ENCODE results near the gene OR5AK2. TPM values are rescaled to one million over a fixed set of nuclear protein-coding genes. Genes with fewer than 3 reads are reported as not detected.

Gene OR5AK2, protein sequence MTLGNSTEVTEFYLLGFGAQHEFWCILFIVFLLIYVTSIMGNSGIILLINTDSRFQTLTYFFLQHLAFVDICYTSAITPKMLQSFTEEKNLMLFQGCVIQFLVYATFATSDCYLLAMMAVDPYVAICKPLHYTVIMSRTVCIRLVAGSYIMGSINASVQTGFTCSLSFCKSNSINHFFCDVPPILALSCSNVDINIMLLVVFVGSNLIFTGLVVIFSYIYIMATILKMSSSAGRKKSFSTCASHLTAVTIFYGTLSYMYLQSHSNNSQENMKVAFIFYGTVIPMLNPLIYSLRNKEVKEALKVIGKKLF
- not detected in 2 replicates for total RNA-seq

DNA sequence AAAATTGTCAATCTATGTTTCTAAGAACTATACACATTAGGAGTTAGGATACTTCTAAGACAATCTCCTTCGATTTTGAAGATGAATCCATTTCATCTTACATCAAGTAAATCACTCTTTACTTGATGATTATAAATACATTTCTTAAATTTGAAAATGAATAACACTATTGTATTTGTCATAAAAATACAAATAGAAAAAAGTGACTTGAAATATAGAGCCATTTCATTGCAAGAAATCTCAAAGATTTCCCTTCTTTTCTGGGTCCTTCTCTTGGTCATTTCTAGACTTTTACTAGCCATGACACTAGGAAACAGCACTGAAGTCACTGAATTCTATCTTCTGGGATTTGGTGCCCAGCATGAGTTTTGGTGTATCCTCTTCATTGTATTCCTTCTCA, at the start of gene OR5AK2:
Gene OR5AK2, plus strand, starts transcription at position 301 of the 400 bp plus-strand sequence. Its CDS starts 0 bp downstream, at position 301.

Other genes with a start within 250 kb of the OR5AK2 start
- gene OR9G4, start 240.2 kb upstream of the OR5AK2 start, total RNA-seq, result not detected in 2 replicates
- gene LRRC55, start 193.0 kb downstream of the OR5AK2 start, total RNA-seq, result not detected in 2 replicates
- 0.03 and 0.39 TPM in 2 replicates for gene APLNR, start 248.3 kb downstream of the OR5AK2 start, total RNA-seq

All from smooth muscle cell of the pulmonary artery (primary cell).